HAP-1 (cell line): ENCODE measurements around the gene ACE2.
"Not testable (repeated sequence)": the region's sequence is repeated elsewhere in the genome, so short reads cannot be mapped to it uniquely, and the experiment has no call there.

ENCODE experiments used
- DNase-seq, 2 experiments: peaks; one replicate each; pipeline ENCODE4 v3.0.0-alpha.2; 2016 to 2020; ENCODE audit warnings: low spot score in 2 of 2
- H3K27me3 ChIP-seq: fragments of 250-450 bp; sonication (Bioruptor Pico); 2 replicates; pipeline ENCODE4 v1.5.1; 2020; ENCODE audit warnings: low read depth, mild to moderate bottlenecking, moderate library complexity
- H3K36me3 ChIP-seq: fragments of 250-450 bp; sonication (Bioruptor Pico); replicated peaks from 2 replicates; pipeline ENCODE4 v1.5.1; 2020; ENCODE audit warnings: mild to moderate bottlenecking
- H3K4me1 ChIP-seq: fragments of 250-450 bp; sonication (Bioruptor Pico); 2 replicates; pipeline ENCODE4 v1.5.1; 2020; ENCODE audit warnings: mild to moderate bottlenecking
- H3K4me3 ChIP-seq: fragments of 250-450 bp; sonication (Bioruptor Pico); 2 replicates; pipeline ENCODE4 v1.5.1; 2020; ENCODE audit warnings: mild to moderate bottlenecking, moderate library complexity
- H3K9me3 ChIP-seq: fragments of 250-450 bp; sonication (Bioruptor Pico); 2 replicates; pipeline ENCODE4 v1.5.1; 2020; ENCODE audit warnings: mild to moderate bottlenecking, moderate library complexity
- in situ Hi-C: fragments of 300-500 bp; cut with MboI; formaldehyde crosslinking; loops from 3 replicates; pipeline ENCODE4 v1.14.3; 2020; ENCODE audit warnings: low sequenced_read_pairs, inconsistent platforms, mixed read lengths

ACE2 gene

GRCh38 chrX:15600745-15601144, at the start of gene ACE2:
Gene ACE2 (minus strand): TSS chrX:15600960. CDS start chrX:15600911, 49 bp downstream.
- DNase-seq: no peak
- H3K4me3 ChIP-seq: no peak within 1 kb of the TSS
- H3K9me3 ChIP-seq: no peaks in the 10 kb centered on the region
- in situ Hi-C loops: no loop called here
- H3K36me3 ChIP-seq: no peaks in the 10 kb centered on the region
- H3K27me3 ChIP-seq: peaks cover 8% of the 10 kb centered on the region
- H3K4me1 ChIP-seq: no peaks in the 10 kb centered on the region

DNA sequence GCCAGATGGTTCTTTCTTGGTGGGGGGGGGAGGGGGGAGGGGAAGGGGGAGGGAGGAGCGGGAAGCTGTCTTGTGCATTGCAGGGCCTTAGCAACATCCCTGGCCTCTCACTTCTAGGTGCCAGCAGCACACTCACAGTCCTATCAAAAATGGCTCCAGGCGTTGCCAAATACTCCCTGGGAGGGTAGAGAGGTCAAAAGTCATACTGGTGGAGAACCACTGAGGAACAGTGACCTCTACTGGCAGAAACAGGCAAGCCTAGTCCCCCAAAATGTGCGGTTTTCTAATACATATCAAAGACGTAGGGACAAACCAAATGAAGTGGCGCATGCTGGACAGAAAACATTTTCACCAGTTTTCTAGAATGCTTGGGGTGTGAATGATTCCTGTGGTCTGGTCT, 46.8 kb upstream of the ACE2 start:
- in situ Hi-C loops, H3K4me3 ChIP-seq, H3K27me3 ChIP-seq, H3K9me3 ChIP-seq, H3K36me3 ChIP-seq, H3K4me1 ChIP-seq, DNase-seq: not testable (repeated sequence)

DNA sequence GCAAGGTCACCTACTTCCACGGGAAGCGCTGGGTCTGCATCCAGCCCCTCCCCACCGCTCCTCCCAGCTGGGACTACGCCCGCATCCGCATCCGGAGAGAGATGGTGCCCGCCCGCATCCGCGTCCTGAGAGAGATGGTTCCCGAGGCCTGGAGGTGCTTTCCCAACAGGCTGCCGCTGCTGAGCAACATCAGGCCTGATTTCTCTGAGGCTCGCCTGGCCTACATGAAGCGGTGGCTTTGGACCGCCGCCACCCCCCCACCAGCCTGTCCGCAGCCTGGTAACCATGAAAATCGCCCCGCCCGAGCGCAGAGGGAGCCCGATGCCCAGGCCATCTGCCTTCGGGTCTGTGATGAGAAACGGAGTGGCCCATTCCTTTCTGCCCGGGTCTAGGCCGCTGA, 45.8 kb upstream of the ACE2 start:
- Histone ChIP-seq H3K9me3 (no peaks in the 10 kb centered on the region), H3K36me3 (no peaks in the 10 kb centered on the region), H3K27me3 (no peaks in the 10 kb centered on the region), H3K4me3 (no peak overlapping the region), H3K4me1 (0 out of 2 replicates have a peak, but pooled peaks cover 7% of the 10 kb centered on the region)
- in situ Hi-C loops: no loop called here
- no peak for DNase-seq

GRCh38 chrX:15646031-15646430, 45.3 kb upstream of the ACE2 start:
- in situ Hi-C loops: no loop called here
- Histone ChIP-seq H3K4me3 (no peak overlapping the region), H3K9me3 (no peaks in the 10 kb centered on the region), H3K36me3 (no peaks in the 10 kb centered on the region), H3K27me3 (no peaks in the 10 kb centered on the region), H3K4me1 (0 out of 2 replicates have a peak, but pooled peaks cover 7% of the 10 kb centered on the region)
- DNase-seq: no peak

- DNase-seq: peak; percentile 34 to 50
- no peaks in the 10 kb centered on the region for H3K9me3 ChIP-seq
- H3K27me3 ChIP-seq: no peaks in the 10 kb centered on the region
- H3K4me1 ChIP-seq: 0 out of 2 replicates have a peak, but pooled peaks cover 7% of the 10 kb centered on the region
- H3K36me3 ChIP-seq: no peaks in the 10 kb centered on the region
- in situ Hi-C loops: no loop called here
- no peak overlapping the region for H3K4me3 ChIP-seq
These were observed 44.5 kb upstream of the ACE2 start for GRCh38 chrX:15645266-15645665.

GRCh38 chrX:15644560-15644872, 43.8 kb upstream of the ACE2 start:
- H3K4me3 ChIP-seq: no peak overlapping the region
- no peaks in the 10 kb centered on the region for H3K9me3 ChIP-seq
- H3K4me1 ChIP-seq: 0 out of 2 replicates have a peak, but pooled peaks cover 7% of the 10 kb centered on the region
- H3K36me3 ChIP-seq: no peaks in the 10 kb centered on the region
- DNase-seq: no peak
- in situ Hi-C loops: no loop called here
- no peaks in the 10 kb centered on the region for H3K27me3 ChIP-seq

- Histone ChIP-seq H3K4me3 (no peak overlapping the region), H3K4me1 (0 out of 2 replicates have a peak, but pooled peaks cover 7% of the 10 kb centered on the region), H3K27me3 (no peaks in the 10 kb centered on the region), H3K36me3 (no peaks in the 10 kb centered on the region), H3K9me3 (no peaks in the 10 kb centered on the region)
- no peak for DNase-seq
- in situ Hi-C loops: no loop called here
These were observed 43.2 kb upstream of the ACE2 start for GRCh38 chrX:15643786-15644559.

- in situ Hi-C loops: no loop called here
- no peaks in the 10 kb centered on the region for H3K9me3 ChIP-seq
- H3K4me3 ChIP-seq: no peak overlapping the region
- H3K36me3 ChIP-seq: no peaks in the 10 kb centered on the region
- no peaks in the 10 kb centered on the region for H3K4me1 ChIP-seq
- DNase-seq: no peak
- H3K27me3 ChIP-seq: peaks cover 9% of the 10 kb centered on the region
These were observed 30.9 kb upstream of the ACE2 start for GRCh38 chrX:15631637-15632036.

DNA sequence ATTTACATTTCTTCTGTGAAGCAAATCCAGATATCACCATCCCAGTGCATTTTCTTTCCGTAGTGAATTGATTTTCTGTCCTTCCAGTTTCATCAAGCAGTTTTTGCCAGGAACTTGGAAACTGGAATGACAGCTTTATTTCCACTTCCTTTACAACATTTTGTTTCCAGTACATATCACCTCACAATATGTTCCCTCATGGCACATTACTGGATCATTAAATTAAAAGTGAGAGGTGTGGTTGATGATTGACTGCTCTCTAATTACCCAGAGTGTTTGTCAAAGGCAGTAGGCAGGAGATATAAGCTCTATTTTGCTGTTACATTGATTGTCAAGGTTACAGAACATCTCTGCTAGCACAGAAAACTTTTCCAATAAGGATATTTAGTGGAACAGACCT, 22.3 kb upstream of the ACE2 start:
- Histone ChIP-seq H3K4me3 (no peak overlapping the region), H3K4me1 (no peaks in the 10 kb centered on the region), H3K27me3 (no peaks in the 10 kb centered on the region; the same call in none of the 2 replicates), H3K36me3 (no peaks in the 10 kb centered on the region), H3K9me3 (no peaks in the 10 kb centered on the region)
- DNase-seq: no peak
- in situ Hi-C loops: no loop called here

GRCh38 chrX:15619053-15619755, 18.4 kb upstream of the ACE2 start:
- Histone ChIP-seq H3K4me3 (no peak overlapping the region), H3K36me3 (no peaks in the 10 kb centered on the region), H3K9me3 (no peaks in the 10 kb centered on the region), H3K27me3 (no peaks in the 10 kb centered on the region; the same call in 1 of the 2 replicates), H3K4me1 (no peaks in the 10 kb centered on the region)
- DNase-seq: no peak
- in situ Hi-C loops: no loop called here

- in situ Hi-C loops: no loop called here
- Histone ChIP-seq H3K27me3 (no peaks in the 10 kb centered on the region; the same call in 1 of the 2 replicates), H3K36me3 (no peaks in the 10 kb centered on the region), H3K9me3 (no peaks in the 10 kb centered on the region), H3K4me3 (no peak overlapping the region), H3K4me1 (no peaks in the 10 kb centered on the region)
- DNase-seq: no peak
These were observed 16.4 kb upstream of the ACE2 start for GRCh38 chrX:15617111-15617510.

GRCh38 chrX:15616531-15616930, 15.8 kb upstream of the ACE2 start:
- in situ Hi-C loops: no loop called here
- no peak for DNase-seq

GRCh38 chrX:15607067-15607466, 6.3 kb upstream of the ACE2 start:
- H3K4me3 ChIP-seq: no peak overlapping the region
- H3K36me3 ChIP-seq: no peaks in the 10 kb centered on the region
- in situ Hi-C loops: no loop called here
- peaks cover 6% of the 10 kb centered on the region; the same call in 1 of the 2 replicates for H3K27me3 ChIP-seq
- no peak for DNase-seq
- no peaks in the 10 kb centered on the region for H3K9me3 ChIP-seq
- H3K4me1 ChIP-seq: no peaks in the 10 kb centered on the region

More at GRCh38 chrX:15616531-15616930, 15.8 kb upstream of the ACE2 start:
- no peaks in the 10 kb centered on the region for H3K4me1 ChIP-seq
- no peaks in the 10 kb centered on the region for H3K36me3 ChIP-seq
- H3K9me3 ChIP-seq: no peaks in the 10 kb centered on the region
- H3K4me3 ChIP-seq: no peak overlapping the region
- H3K27me3 ChIP-seq: no peaks in the 10 kb centered on the region

DNA sequence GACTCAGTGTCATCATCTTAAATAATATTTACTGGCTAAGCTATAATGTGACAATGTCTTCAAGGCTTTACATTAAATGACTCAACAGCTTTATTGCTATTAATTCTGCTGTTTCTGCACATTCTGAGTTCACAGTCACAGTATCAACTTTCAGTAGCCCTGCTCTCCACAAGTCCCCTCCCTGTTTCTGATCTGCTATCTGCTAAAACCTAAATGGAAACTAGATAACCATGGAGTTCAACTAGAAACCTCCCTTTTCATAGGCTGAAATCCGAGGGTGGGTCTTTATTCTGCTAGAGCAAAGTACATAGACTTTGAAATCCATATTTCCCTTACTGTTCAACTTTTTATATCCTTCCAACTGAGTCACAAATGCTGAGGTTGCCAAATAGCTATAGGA, 5.4 kb upstream of the ACE2 start:
- Histone ChIP-seq H3K36me3 (no peaks in the 10 kb centered on the region), H3K9me3 (no peaks in the 10 kb centered on the region), H3K27me3 (peaks cover 6% of the 10 kb centered on the region; the same call in 1 of the 2 replicates), H3K4me3 (no peak overlapping the region), H3K4me1 (no peaks in the 10 kb centered on the region)
- no peak for DNase-seq
- in situ Hi-C loops: no loop called here
